Fibroblast of skin of left quadriceps (primary cell): Measurements from ENCODE around the gene INHBB.
"Not testable (repeated sequence)": the region's sequence is repeated elsewhere in the genome, so short reads cannot be mapped to it uniquely, and the experiment has no call there.

Source experiments
- DNase-seq, 2 experiments: peaks; one replicate each; pipeline ENCODE4 v3.0.0-alpha.2; 2013; ENCODE audit warnings: low read depth in 2 of 2

The INHBB gene

DNA sequence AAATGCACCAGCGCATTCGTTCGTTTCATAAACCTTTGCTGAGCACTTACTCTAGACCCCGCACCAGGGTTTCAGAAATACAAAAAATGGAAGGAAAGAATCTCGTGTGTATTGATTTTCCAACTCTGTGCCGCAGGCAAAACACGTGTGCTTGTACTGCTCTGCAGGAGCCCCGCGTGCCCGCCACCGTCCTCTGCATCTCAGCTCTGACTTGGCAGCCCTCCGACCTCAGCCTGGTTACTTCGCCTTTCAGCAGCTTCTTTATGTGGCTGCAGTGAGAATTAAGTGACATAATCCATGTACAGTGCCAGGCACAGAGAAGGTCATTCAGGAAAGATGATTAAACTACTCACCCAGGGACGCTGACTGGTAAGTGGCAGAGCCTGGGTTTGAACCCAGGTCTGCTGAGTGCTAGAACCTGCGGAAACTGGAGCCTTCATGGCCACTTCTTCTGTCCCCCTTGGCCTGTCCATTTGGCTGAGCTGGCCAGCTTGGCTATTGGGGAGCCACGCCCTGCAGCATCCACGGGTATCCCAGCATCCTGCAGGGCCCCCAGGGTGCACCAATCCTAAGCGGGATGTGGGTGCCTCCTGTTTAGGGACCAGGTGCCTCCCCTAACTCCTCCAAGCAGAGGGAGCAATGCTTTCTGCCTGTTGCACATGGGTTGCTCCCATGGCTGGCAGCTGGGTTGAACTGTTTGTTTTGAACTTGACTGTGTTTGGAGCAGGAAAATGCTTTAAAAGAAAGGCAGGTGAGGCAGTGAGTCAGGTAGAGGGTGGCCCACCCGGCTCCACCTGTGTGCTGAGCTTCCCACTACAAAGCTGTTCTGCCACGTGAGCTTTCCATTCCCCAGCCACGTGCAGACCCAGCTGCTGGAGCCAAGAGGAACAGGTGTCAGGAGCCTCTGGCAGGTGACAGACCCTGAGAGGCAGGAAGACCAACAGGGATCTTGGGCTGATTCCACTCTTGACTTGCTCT lies 34.3 kb downstream of the INHBB start:
- no peak for DNase-seq

DNA sequence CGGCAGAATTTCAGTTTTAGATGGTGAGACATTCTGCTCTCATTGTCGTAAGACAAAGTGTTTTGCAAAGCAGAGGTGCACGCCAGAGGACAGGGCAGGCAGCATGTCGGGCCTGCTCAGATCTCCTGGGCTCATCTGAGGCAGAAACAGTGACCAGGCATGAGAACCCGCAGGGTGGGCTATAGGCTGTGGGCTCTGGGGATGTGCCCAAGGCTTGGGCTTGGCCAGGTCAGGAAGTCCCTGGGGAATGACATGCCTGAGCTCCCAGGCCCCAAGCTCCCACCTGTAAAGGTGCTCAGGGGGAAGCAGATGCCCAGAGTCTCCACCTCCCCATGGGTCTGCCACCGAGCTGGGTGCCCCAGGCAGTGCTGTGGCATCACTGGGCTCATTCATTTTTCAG lies 35.3 kb downstream of the INHBB start:
- DNase-seq, result no peak

DNA sequence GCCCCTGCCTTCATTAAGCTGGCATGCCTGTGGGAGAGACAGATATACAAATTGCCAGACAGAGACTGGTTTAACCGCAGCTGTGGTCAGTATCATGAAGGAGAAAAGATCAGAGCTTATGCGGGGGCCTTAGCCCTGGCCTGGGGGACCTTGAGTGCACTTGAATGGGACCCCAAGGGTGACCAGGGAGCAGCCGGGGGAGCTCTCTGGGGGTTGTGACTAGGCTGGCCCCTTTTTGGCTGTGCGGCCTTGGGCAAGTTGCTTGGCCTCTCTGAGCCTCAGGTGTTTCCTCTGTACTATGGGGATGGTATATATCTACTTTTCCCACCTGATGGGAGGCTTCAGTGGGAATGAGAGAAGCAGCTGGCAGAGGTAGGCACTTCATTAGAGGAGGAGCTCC lies 35.7 kb downstream of the INHBB start:
- DNase-seq, result no peak

DNA sequence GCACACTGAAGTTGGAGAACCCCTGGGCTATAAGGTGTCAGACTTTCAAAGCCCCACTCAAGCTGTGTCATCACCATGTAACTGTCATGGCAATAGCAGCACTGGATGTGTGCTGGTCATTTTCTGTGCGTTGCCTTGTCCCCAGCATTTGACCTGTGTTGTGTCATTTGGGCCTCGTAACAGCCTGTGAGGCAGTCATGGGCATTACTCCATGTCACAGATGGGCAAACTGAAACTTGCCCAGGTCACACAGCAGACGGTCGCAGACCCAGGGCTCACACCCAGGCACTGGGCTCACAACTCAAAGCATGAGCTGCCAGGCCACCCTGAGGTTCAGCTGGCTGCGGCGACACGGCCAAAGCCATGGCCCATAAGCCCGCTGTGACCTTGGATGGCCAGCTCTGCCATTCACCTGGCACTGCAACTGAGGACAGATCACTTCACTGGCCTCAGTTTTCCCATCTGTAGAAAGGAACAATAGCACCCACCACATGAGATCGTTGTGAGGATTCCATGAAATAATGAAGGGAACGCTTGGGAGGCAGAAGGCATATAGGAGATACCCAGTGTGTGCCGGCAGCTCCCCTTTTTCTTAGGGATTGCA lies 36.7 kb downstream of the INHBB start:
- no peak for DNase-seq

DNA sequence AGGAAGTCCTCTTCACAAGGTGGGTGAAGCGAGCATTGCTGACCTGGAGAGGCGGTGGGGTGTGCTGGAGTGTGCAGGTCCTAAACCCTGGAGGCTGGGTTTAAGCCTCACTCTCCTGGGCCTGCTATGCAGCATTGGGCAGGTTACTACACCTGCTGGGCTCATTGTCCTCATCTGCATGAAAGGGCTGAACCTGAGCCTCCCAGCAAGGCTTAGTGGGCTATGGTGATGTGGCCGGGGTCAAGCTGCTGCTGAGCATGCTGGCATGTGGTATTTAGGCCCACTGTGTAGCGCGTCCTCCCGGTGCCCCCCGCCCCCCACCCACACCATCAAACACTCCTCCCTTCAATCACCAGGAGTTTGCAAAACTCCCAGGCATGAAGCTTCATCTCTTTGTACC lies 37.3 kb downstream of the INHBB start:
- DNase-seq, result no peak

DNA sequence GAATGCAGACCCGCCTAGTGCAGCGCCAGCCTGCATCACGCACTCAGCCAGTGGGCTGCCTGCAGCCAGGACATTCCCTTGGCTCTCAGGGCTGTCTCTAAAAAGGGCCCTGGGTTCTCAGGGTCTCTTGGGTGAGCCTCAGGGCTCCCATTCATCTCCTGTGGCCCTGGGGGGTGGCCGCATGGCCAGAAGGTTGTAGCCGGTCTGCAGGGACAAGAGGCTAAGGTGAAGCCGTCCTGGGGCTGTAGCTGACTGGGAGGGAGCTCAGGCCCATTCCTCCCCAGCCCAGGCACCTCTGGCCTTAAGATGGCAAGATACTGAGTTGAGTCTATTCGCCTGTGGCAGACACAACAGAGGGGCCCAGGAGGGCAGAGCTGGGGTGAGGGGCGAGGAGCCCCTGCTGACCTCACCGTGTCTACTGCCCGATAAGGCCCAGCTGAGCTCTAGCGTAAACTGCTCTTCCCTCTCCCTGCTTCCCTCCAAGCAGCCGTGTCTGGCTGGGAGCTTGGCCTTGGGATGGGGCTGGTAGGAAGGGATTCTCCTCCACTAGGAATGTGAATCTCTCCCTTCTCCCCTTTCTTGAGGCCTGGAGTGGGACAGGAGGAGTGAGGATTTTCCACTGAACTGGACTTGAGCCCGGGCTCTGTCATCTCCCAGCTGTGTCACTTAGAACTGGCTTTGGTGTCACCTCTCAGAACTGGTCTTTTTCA lies 37.9 kb downstream of the INHBB start:
- DNase-seq, result no peak

DNA sequence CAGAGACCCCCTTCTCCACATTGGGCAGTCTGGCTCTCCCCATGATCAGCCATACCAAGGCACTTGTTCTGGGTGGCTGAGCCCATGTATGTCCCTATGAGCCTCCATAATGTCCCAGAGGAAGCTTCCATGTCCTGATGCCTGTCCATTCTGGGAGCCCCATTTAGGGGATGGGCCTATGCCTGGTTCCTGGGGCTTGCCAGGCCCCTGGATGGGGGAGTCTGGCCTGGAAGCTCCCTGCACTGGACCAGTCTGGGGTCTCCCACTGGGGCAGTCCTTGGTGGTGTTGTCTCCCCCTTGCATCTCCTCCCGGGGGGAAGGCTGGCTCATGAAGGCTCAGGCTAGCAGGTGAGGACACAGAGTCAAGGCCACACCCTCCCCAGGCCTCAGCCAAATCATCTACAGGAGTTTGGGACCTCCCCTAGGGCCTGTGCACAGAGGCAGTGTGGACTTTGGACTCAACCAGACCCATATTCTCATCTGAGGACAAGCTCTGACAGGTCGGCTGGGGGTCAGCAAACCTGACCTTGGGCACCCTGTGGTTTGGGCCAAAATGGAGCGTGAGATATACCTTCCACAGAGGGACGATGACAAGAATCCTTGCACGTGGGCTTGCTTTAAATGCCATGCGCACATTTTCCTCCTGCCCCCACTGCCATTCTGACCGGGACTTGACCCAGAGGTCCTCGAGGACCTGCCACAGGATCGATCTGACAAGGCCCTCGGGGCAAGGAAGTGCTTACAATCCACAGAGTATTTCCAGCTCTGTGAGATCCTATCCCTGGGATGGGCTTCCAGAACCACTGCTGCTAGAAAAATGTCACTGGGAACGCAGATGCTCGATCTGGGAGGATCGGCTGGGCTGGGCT lies 38.8 kb downstream of the INHBB start:
- no peak for DNase-seq

DNA sequence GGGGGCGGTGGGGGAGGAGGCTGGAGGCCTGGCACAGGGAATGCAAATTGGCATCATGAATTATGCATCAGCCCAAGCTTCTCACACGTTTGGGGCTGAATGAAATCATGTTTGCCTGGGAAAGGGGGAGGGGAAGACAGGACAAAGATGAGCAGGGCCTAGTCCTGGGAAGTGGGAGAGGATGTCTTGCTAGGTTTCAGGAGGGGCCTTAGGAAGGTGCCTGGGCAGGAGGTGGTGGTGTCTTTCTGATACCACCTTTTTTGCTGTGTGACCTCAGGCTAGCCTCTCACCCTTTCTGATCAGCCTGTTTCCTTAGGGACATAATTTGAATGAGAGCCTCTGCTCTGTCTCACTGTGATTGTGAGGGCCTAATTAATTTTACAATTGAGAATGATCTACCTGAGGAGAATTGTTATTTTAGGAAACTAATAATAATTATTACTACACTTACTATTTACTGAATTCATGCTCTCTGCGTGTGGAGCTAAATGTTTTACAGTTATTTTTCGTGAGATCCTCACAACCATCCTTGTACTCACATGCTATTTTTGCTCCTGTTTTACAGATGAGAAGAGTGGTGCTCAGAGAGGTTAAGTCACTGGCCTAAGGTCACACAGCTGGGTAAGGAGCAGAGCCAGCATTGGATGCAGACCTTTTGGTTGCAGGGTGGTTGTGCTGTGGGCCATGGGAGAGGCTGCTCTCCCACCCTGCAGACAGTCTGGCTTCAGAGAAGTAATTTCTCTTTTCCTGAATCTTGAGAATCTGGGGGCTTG lies 39.6 kb downstream of the INHBB start:
- DNase-seq, result no peak

DNA sequence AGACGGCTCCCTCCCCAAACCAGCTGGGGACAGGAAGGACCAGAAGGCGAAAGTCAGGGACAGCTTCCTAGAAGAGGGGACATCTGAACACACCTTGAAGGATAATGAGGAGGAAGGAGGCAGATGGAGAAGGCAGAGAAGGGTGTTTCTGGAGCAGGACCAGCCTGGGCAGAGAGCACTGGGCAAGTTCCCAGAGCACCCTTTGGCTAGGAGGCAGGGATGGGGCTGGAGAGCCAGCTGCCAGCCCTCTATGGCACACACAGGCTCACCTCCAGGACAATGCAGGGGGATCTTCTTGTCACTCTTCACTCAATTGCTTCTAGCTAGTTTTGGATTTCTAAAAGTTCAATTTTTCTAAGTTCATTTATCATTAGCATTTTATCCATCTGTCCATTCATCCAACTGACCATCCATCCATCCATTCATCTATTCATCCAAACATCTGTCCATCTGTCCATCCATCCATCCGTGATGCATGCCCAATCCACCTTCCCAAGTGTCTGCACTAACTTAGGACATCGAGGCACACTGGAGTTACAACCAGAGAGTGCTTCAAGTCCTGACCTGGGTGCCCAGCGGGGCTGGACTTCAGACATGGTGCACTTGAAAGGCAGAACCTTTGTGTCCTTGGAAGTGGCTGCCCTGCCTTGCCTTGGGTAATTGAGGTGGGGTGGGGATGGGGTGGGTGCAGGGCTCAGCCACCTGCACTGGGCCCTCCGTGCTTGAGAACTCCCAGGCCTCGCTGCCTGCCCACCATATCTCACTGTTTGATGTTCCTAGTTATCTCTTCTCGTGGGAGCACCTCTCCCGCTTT lies 42.5 kb downstream of the INHBB start:
- DNase-seq, result no peak

DNA sequence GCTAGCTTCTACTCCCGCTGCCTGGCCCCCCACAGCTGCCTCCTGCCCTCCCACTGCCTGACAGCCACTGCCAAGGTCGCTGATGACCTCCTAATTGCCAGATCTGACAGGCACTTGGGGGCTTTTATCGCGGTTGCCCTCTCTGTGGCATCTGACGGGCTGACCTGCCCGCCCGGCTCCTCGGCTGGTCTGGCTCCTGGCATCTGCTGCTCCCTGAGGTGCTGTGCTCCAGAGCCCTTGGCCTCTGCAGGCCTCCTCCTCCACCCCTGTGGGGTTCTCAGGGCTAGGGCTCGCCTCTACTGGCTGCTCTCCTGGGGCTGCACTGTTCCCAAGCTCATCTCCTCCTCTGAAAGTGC lies 43.1 kb downstream of the INHBB start:
- DNase-seq, result no peak

DNA sequence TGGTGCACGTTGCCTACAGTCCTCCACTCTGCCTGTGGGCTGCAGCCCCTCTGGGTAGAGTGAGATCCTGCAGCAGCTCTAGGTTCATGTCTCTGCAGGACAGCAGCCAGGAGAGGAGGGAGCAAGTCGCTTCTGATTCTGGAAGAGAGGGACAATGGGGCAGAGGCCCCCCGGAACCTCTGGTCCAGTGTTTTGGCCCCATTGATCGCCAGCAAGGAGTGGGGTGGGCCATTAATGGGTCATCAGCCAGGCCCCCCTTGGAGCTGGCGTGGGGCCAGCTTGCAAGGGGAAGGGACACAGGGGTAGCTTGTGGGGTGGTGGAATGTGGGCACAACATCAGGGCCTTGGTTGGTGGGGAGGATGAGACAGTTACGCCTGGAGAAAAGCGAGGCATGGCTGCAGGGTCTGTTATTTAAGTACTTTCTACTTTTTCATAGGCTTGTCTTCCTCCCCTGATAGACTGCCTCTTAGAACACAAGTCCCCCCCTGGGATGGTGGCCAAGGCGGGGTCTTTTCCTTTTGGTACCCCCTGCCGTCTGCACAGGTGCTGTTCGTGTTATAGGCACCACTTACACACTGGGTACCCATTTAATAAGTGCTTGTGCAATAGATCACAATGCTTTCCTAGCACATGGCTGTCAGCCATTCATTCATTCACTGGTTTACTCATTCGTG lies 44.6 kb downstream of the INHBB start:
- DNase-seq, result no peak

DNA sequence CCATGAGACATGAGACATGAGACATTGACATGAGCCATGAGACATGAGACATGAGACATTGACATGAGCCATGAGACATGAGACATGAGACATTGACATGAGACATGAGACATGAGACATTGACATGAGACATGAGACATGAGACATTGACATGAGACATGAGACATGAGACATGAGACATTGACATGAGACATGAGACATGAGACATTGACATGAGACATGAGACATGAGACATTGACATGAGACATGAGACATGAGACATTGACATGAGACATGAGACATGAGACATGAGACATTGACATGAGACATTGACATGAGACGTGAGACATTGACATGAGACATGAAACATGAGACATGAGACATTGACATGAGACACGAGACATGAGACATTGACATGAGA lies 45.4 kb downstream of the INHBB start:
- not testable (repeated sequence) for DNase-seq

DNA sequence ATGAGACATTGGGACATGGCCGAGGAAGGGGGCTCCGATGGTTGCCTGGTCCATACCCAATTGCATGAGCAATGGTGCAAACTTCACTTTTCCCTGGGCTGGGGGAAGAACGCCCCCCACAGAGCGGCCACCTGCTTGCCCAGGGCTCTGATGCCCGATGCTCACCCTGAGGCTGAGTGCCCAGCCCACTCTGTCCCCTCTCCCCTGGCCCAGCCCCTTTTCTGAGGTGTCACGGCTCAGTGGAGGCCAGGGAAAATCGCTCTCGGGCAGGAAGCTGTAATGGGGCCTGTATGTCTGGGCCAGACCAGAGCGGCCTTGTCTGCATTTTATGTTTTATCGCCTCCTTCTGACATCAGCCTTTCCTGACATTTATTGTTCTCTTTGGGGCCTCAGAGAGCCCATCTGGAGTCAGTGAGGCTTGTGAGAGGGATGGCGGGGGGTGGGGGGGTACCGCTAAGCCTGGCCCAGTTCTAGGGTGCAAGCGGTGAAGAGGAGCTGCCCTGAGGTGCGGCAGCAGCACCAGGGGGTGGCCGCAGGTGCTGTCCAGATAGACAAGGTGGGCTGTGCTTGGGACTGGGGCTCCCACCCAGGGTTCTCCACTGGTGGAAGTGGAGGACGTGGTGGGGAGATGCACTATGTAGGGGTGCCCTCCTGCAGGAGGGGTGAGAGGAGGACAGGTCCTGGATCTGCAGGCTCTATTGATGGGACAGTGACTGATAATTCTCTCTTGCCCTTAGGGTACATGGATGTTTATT lies 46.2 kb downstream of the INHBB start:
- DNase-seq, result no peak

DNA sequence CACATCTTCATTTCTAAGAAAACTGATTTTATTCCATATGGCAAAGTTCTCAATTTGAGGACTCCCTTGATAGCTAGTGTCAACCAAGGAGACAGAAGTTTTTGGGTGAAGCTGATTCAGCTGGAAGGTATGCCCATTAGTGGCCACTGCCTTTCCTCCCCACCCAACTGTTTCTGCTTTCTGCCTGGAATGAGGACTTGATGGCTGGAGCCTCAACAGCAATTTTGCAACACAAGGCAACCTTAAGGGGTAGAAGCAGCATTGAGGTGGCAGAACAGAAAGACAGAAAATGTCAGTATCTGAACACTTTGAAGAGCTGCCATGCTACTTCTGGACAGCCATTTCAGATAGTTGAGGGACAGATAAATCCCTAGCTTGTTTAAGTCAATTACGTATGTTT lies 47.0 kb downstream of the INHBB start:
- DNase-seq, result no peak

DNA sequence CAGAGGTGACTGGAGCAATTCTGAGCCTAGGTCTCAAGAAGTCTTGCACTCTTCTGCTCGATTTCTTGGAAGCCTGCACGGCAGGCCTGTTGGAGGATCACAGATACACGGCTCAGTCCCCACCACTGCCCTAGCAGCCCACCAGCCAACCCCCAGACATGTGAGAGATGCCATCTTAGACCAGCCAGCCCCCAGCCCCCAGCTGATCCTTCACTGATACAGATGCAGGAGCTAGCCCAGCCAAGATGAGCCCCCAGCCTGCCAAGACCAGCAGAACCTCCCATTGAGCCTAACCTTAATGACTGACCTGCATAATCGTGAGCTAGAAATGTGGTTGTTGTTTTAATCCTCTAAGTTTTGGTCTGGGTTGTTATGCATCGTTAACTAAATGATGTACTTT lies 47.5 kb downstream of the INHBB start:
- no peak for DNase-seq

DNA sequence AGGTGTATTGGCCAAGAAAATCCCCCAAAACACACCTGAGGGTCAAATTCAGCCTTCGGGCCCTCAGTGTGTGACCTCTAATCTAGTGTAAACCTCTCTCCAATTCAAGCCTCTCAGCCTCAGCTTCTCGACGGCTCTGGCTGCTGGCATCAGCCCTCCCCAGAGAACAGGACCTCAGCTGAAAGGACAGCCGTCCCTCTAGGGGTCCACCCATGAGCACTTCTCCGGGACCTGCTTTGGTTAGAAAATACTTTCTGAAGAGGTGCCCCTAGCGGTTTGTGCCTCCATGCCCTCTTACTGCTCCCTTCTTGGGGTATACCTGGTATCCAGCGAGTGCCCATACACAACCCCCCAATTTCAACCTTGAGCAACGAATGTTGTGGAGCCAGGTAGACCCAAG lies 48.8 kb downstream of the INHBB start:
- no peak for DNase-seq

DNA sequence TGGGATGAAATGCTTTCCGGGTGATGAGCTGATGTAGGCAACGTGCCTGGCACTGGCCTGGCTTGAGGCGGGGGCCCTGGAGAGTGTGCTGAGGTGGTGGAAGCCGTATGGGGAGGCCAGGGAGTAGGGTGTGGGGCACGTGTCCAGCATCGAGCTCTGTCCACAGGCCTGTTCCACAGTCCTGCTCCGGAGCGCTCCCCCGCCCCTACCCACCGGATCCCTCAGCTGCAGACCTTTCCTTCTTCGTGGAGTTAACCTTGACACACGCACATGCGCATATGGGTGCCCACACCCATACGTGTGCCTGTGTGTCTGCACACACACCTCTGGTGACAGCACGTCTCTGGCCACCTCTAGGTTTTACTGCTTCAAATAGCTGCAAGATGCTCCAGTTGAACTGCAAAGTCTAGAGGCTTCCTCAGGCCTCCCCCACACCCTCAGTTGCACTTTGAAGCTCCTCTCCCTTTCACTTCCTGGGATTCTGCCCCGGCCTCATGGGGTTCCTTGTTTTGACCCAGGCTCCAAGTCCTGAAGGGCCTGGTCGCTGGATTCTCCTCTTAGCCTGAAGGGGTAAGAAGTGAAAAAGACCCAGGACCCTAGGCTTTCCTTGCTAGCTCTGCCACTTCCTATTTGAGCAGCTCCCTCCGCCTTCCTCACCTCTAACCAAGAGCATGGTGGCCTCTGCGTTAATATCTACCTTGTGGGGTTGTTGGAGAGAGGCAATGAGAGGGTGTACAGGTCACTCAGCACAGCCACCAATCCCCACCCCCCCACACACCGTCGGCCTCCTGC lies 49.5 kb downstream of the INHBB start:
- no peak for DNase-seq
